ENCODE measurements around the gene SNW1. TPM values are rescaled to one million over a fixed set of nuclear protein-coding genes. Genes with fewer than 3 reads are reported as not detected.

SNW1 gene
- total and polyA plus RNA-seq, 2 donors (not counting 1 experiment from before 2014, with no cell fraction given): 57.0 to 60.2 TPM

- Histone ChIP-seq H3K36me3 (ENCODE audit: control insufficient read depth, insufficient read depth, low read length) (no peaks in the 10 kb centered on the region), H3K9me3 (ENCODE audit: control insufficient read depth, insufficient read depth, low read depth, low read length) (no peaks in the 10 kb centered on the region), H3K4me1 (ENCODE audit: control insufficient read depth, extremely low read depth, insufficient read depth, low read length) (no peaks in the 10 kb centered on the region), H4K20me1 (ENCODE audit: control insufficient read depth, extremely low read depth, insufficient read depth, low read length) (no peaks in the 10 kb centered on the region), H3K27me3 (ENCODE audit: control insufficient read depth, insufficient read depth, low read length) (no peaks in the 10 kb centered on the region), H3K4me2 (ENCODE audit: extremely low read depth, insufficient read depth, low read length) (no peak overlapping the region), H3K27ac (ENCODE audit: insufficient read depth, low read length) (no peak overlapping the region), H3K79me2 (ENCODE audit: control insufficient read depth, insufficient read depth, low read length) (no peaks in the 10 kb centered on the region), H2AFZ (ENCODE audit: low read length) (no peak overlapping the region), H3K9ac (ENCODE audit: insufficient read depth, low read length) (no peak overlapping the region), H3K4me3 (replicated peaks in 1 of 4; ENCODE audit: control extremely low read depth in 1 of 4, insufficient read depth in 1 of 4, low read depth in 3 of 4, low read length in 4 of 4) (no peak overlapping the region)
- no peak for DNase-seq (ENCODE audit: low read depth in 2 of 2)
- TF ChIP-seq CTCF (conservative IDR thresholded peaks at IDR 0.05 in 1 of 2, IDR thresholded peaks at IDR 0.05 in 1 of 2; ENCODE audit: low read depth in 1 of 2, low read length in 2 of 2) (no peak), EZH2 (IDR thresholded peaks at IDR 0.05; ENCODE audit: low read length, missing control alignments) (no peak)
Observed at GRCh38 chr14:77805706-77806105, 44.8 kb upstream of the SNW1 start.

GRCh38 chr14:77804592-77804991 is 43.6 kb upstream of the SNW1 start:
- Histone ChIP-seq H3K27ac (ENCODE audit: insufficient read depth, low read length) (no peak overlapping the region), H4K20me1 (ENCODE audit: control insufficient read depth, extremely low read depth, insufficient read depth, low read length) (no peaks in the 10 kb centered on the region), H3K27me3 (ENCODE audit: control insufficient read depth, insufficient read depth, low read length) (no peaks in the 10 kb centered on the region), H2AFZ (ENCODE audit: low read length) (no peak overlapping the region), H3K4me2 (ENCODE audit: extremely low read depth, insufficient read depth, low read length) (no peak overlapping the region), H3K79me2 (ENCODE audit: control insufficient read depth, insufficient read depth, low read length) (no peaks in the 10 kb centered on the region), H3K36me3 (ENCODE audit: control insufficient read depth, insufficient read depth, low read length) (no peaks in the 10 kb centered on the region), H3K4me3 (replicated peaks in 1 of 4; ENCODE audit: control extremely low read depth in 1 of 4, insufficient read depth in 1 of 4, low read depth in 3 of 4, low read length in 4 of 4) (no peak overlapping the region), H3K9me3 (ENCODE audit: control insufficient read depth, insufficient read depth, low read depth, low read length) (no peaks in the 10 kb centered on the region), H3K9ac (ENCODE audit: insufficient read depth, low read length) (no peak overlapping the region), H3K4me1 (ENCODE audit: control insufficient read depth, extremely low read depth, insufficient read depth, low read length) (no peaks in the 10 kb centered on the region)
- no peak for DNase-seq (ENCODE audit: low read depth in 2 of 2)
- TF ChIP-seq EZH2 (IDR thresholded peaks at IDR 0.05; ENCODE audit: low read length, missing control alignments) (no peak), CTCF (conservative IDR thresholded peaks at IDR 0.05 in 1 of 2, IDR thresholded peaks at IDR 0.05 in 1 of 2; ENCODE audit: low read depth in 1 of 2, low read length in 2 of 2) (peak; percentile 24 to 29)

DNA sequence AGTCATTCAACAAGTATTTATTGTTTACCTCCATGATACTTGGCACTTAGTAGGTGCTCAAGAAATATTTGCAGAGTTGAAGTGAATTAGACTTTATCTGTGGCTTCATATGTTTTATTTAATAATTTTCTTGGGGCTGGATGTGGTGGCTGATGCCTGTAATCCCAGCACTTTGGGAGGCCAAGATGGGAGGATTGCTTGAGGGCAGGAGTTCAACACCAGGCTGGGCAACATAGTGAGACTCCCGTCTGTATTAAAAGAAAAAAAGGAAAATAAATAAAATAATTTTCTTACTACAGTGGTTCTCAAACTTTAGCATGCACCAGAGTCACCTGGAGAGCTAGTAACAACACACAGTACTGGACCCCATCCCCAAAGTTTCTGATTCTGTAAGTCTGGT is 39.9 kb upstream of the SNW1 start:
- no peaks in the 10 kb centered on the region for H3K27me3 ChIP-seq (ENCODE audit: control insufficient read depth, insufficient read depth, low read length)
- H4K20me1 ChIP-seq (ENCODE audit: control insufficient read depth, extremely low read depth, insufficient read depth, low read length): no peaks in the 10 kb centered on the region
- peak overlapping the region; percentile 93 for H3K4me2 ChIP-seq (ENCODE audit: extremely low read depth, insufficient read depth, low read length)
- H2AFZ ChIP-seq (ENCODE audit: low read length): peak overlapping the region; percentile 91
- peak overlapping the region; percentile 74 to 86 (median 80) for H3K4me3 ChIP-seq (replicated peaks in 1 of 4; ENCODE audit: control extremely low read depth in 1 of 4, insufficient read depth in 1 of 4, low read depth in 3 of 4, low read length in 4 of 4)
- H3K9me3 ChIP-seq (ENCODE audit: control insufficient read depth, insufficient read depth, low read depth, low read length): no peaks in the 10 kb centered on the region
- no peaks in the 10 kb centered on the region for H3K79me2 ChIP-seq (ENCODE audit: control insufficient read depth, insufficient read depth, low read length)
- no peak for TF ChIP-seq EZH2 (IDR thresholded peaks at IDR 0.05; ENCODE audit: low read length, missing control alignments)
- no peak for TF ChIP-seq CTCF (conservative IDR thresholded peaks at IDR 0.05 in 1 of 2, IDR thresholded peaks at IDR 0.05 in 1 of 2; ENCODE audit: low read depth in 1 of 2, low read length in 2 of 2)
- H3K4me1 ChIP-seq (ENCODE audit: control insufficient read depth, extremely low read depth, insufficient read depth, low read length): no peaks in the 10 kb centered on the region
- H3K36me3 ChIP-seq (ENCODE audit: control insufficient read depth, insufficient read depth, low read length): no peaks in the 10 kb centered on the region
- no peak overlapping the region for H3K27ac ChIP-seq (ENCODE audit: insufficient read depth, low read length)
- H3K9ac ChIP-seq (ENCODE audit: insufficient read depth, low read length): no peak overlapping the region
- no peak for DNase-seq (ENCODE audit: low read depth in 2 of 2)

Measured in fibroblast of lung (primary cell).